ENCODE data around the gene LRRFIP1. TPM values are rescaled to one million over a fixed set of nuclear protein-coding genes. Genes with fewer than 3 reads are reported as not detected.
"Not testable (repeated sequence)": the region's sequence is repeated elsewhere in the genome, so short reads cannot be mapped to it uniquely, and the experiment has no call there.

LRRFIP1 gene
- total RNA-seq, 2 experiments from 2014 or later, result 158 to 164 TPM

- POLR2A ChIA-PET, result no interaction called here
- peaks cover 20% of the 10 kb centered on the region for H3K4me1 Mint-ChIP-seq
- no peaks in the 10 kb centered on the region for H3K27me3 Mint-ChIP-seq
- ATAC-seq (ENCODE audit: low read depth) (no peak), DNase-seq (no peak)
- no peak overlapping the region for H3K27ac Mint-ChIP-seq
- no peak overlapping the region for H3K4me3 Mint-ChIP-seq
- peaks cover 6% of the 10 kb centered on the region for H3K36me3 Mint-ChIP-seq
- H3K9me3 Mint-ChIP-seq, result no peaks in the 10 kb centered on the region
Measured at GRCh38 chr2:237742191-237742590, 114.8 kb downstream of the LRRFIP1 start.

GRCh38 chr2:237742614-237743013 is 115.2 kb downstream of the LRRFIP1 start:
- Mint-ChIP-seq H3K27me3 (no peaks in the 10 kb centered on the region), H3K4me1 (peaks cover 20% of the 10 kb centered on the region)
- DNase-seq, result no peak

GRCh38 chr2:237743024-237743423 is 115.6 kb downstream of the LRRFIP1 start:
- H3K9me3 Mint-ChIP-seq, result no peaks in the 10 kb centered on the region
- no peak overlapping the region for H3K4me3 Mint-ChIP-seq
- POLR2A ChIA-PET, result no interaction called here
- peaks cover 18% of the 10 kb centered on the region for H3K4me1 Mint-ChIP-seq
- H3K27me3 Mint-ChIP-seq, result no peaks in the 10 kb centered on the region
- DNase-seq (no peak), ATAC-seq (ENCODE audit: low read depth) (no peak)
- peaks cover 3% of the 10 kb centered on the region for H3K36me3 Mint-ChIP-seq
- peak overlapping the region; percentile 55 for H3K27ac Mint-ChIP-seq

More at GRCh38 chr2:237742614-237743013, 115.2 kb downstream of the LRRFIP1 start:
- peak overlapping the region; percentile 33 for H3K27ac Mint-ChIP-seq
- ATAC-seq (ENCODE audit: low read depth), result no peak
- POLR2A ChIA-PET, result no interaction called here
- H3K9me3 Mint-ChIP-seq, result no peaks in the 10 kb centered on the region
- H3K4me3 Mint-ChIP-seq, result no peak overlapping the region
- peaks cover 6% of the 10 kb centered on the region for H3K36me3 Mint-ChIP-seq

DNA sequence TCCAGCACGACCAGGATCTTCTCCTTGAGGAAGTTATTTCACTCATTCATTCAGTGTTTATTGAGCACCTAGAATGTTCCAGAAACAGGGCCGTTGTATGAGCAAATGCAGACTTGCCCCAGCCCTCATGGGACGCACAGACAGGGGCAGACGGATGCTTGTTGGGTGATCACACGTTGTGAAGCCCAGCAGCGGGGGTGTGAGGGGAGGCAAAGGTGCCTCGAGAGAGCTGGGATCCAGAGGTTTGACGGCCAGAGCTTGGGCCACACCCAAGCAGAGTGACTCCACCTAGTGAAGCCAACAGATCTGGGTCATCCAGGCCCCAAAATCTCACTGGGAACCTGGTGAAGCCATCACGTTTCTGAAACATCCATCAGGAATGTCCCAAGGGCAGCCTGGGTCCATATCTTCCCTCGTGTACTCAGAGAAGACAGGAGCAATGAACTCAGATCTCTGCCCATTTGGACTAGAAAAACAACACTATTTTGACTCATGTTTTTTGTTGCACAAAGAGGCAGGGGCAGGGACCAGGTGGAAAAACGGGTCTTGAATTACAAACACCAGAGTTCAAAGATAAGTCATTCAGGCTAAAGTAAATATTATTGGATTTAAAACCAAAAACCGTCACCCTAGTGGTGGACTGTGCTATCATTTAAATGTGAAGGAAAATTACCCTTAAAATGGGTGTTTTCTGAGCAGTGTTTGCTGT is 116.3 kb downstream of the LRRFIP1 start:
- DNase-seq, result no peak
- peaks cover 7% of the 10 kb centered on the region for H3K36me3 Mint-ChIP-seq
- peaks cover 18% of the 10 kb centered on the region for H3K4me1 Mint-ChIP-seq
- no peak for ATAC-seq (ENCODE audit: low read depth)
- no peaks in the 10 kb centered on the region for H3K27me3 Mint-ChIP-seq
- H3K4me3 Mint-ChIP-seq, result no peak overlapping the region
- POLR2A ChIA-PET, result no interaction called here
- no peaks in the 10 kb centered on the region for H3K9me3 Mint-ChIP-seq
- H3K27ac Mint-ChIP-seq, result peak overlapping the region; percentile 42

- no peaks in the 10 kb centered on the region for H3K27me3 Mint-ChIP-seq
- no peak overlapping the region for H3K4me3 Mint-ChIP-seq
- H3K36me3 Mint-ChIP-seq, result peaks cover 9% of the 10 kb centered on the region
- peaks cover 18% of the 10 kb centered on the region for H3K4me1 Mint-ChIP-seq
- POLR2A ChIA-PET, result interaction anchor here (1.5 kb wide), 1 partner anchor 71 kb away, joined by 4 read pairs; no protein-coding TSS in a partner anchor
- H3K27ac Mint-ChIP-seq, result no peak overlapping the region
- no peaks in the 10 kb centered on the region for H3K9me3 Mint-ChIP-seq
- ATAC-seq (ENCODE audit: low read depth) (no peak), DNase-seq (no peak)
Measured at GRCh38 chr2:237744270-237744612, 116.9 kb downstream of the LRRFIP1 start.

- peaks cover 17% of the 10 kb centered on the region for H3K4me1 Mint-ChIP-seq
Measured at GRCh38 chr2:237744613-237745249, 117.3 kb downstream of the LRRFIP1 start.

DNA sequence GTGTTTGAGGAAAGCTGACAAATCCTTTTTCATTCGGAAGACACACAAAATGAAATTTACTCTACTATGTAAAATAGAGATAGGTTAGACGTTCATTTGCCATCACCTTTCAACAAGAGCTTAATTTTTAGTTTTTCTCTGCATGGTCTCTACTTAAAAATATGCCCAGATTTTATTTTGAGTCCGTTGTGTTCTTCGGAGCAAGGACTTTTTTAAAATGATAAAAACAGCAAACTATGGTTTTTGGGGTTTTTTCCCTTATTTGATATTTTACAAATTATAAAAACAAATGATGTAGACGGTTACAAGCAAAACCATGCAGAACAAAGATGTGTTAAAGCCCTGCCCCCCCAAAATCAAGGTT is 117.8 kb downstream of the LRRFIP1 start:
- Mint-ChIP-seq H3K4me1 (peaks cover 18% of the 10 kb centered on the region), H3K36me3 (peaks cover 16% of the 10 kb centered on the region)

More at GRCh38 chr2:237744613-237745249, 117.3 kb downstream of the LRRFIP1 start:
- Mint-ChIP-seq H3K9me3 (no peaks in the 10 kb centered on the region), H3K27ac (peak overlapping the region; percentile 4), H3K4me3 (no peak overlapping the region), H3K36me3 (peaks cover 14% of the 10 kb centered on the region), H3K27me3 (no peaks in the 10 kb centered on the region)
- ATAC-seq (ENCODE audit: low read depth), result peak; percentile 74
- peak; percentile 80 for DNase-seq
- POLR2A ChIA-PET, result interaction anchor here (1.5 kb wide), 1 partner anchor 71 kb away, joined by 4 read pairs; no protein-coding TSS in a partner anchor

DNA sequence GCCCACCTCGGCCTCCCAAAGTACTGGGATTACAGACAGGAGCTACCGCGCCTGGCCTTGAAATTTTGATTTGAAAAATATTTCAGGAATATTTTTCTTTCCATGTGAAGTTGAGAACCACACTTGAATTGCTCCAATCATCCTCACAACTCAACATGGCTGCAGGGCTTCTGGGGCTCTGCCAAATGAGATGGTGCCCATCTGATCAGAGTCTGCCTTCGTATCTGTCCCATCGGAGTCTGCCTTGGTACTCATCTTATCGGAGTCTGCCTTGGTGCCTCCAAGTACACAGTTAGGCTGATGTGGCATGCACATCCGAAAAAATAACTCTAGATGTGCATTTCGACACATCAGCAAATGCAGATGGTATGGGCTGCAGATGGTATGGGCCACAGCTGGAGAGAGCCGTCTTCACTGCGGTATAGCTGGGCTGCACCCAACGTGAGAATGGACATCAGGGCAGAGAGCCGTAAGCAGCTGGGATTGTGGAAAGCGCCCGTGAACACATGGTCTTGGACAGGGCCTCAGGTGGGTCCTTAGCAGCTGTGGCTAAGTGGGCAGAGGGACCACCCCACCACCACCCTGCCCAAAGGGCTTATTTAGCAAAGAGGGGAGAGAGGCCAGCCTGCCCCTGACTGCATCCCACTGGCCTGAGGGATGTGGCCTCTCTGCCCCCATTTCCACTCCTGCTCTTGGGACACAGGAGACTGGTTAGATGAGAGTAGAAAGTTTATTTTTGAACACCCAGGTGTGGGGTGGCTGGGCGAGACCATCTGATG is 119.1 kb downstream of the LRRFIP1 start:
- POLR2A ChIA-PET, result no interaction called here

More for the DNA sequence above, 117.8 kb downstream of the LRRFIP1 start:
- no peaks in the 10 kb centered on the region for H3K9me3 Mint-ChIP-seq
- POLR2A ChIA-PET, result interaction anchor here (1.5 kb wide), 1 partner anchor 72 kb away, joined by 4 read pairs; no protein-coding TSS in a partner anchor
- no peak for DNase-seq
- H3K27me3 Mint-ChIP-seq, result no peaks in the 10 kb centered on the region
- ATAC-seq (ENCODE audit: low read depth), result no peak
- H3K4me3 Mint-ChIP-seq, result no peak overlapping the region
- peak overlapping the region; percentile 4 for H3K27ac Mint-ChIP-seq

GRCh38 chr2:237747189-237747588 is 119.8 kb downstream of the LRRFIP1 start:
- ATAC-seq (ENCODE audit: low read depth) (no peak), DNase-seq (no peak)
- Mint-ChIP-seq H3K4me1 (peaks cover 18% of the 10 kb centered on the region), H3K4me3 (no peak overlapping the region), H3K36me3 (peaks cover 25% of the 10 kb centered on the region), H3K27me3 (no peaks in the 10 kb centered on the region), H3K9me3 (no peaks in the 10 kb centered on the region), H3K27ac (no peak overlapping the region)
- POLR2A ChIA-PET, result no interaction called here

More for the DNA sequence above, 119.1 kb downstream of the LRRFIP1 start:
- ATAC-seq (ENCODE audit: low read depth) (no peak), DNase-seq (no peak)
- Mint-ChIP-seq H3K27ac (no peak overlapping the region), H3K36me3 (peaks cover 22% of the 10 kb centered on the region), H3K4me1 (peaks cover 15% of the 10 kb centered on the region), H3K27me3 (no peaks in the 10 kb centered on the region), H3K4me3 (no peak overlapping the region), H3K9me3 (no peaks in the 10 kb centered on the region)

GRCh38 chr2:237749002-237749401 is 121.6 kb downstream of the LRRFIP1 start:
- Mint-ChIP-seq H3K27ac (no peak overlapping the region), H3K4me1 (peaks cover 18% of the 10 kb centered on the region), H3K4me3 (no peak overlapping the region), H3K36me3 (peaks cover 38% of the 10 kb centered on the region), H3K9me3 (no peaks in the 10 kb centered on the region), H3K27me3 (no peaks in the 10 kb centered on the region)
- ATAC-seq (ENCODE audit: low read depth) (no peak), DNase-seq (no peak)
- POLR2A ChIA-PET, result no interaction called here

DNA sequence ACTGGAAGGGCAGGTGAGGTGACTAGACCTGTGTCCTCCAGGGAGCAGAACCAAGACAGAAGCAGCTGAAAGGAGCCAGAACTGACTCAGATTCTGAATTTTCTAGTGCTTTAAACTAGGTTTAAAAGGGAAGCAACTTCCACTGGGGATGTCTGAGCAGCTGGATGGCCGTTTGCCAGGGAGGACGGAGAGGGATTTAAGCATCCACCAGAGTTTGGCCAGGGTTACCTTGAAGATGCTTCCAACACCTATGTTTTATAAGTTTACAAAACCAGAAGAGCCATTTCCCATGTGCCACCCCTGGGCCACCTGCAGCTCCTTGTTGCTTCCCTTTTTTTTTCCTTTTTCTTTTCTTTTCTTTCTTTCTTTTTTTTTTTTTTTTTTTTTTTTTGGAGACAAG is 122.6 kb downstream of the LRRFIP1 start:
- peaks cover 43% of the 10 kb centered on the region for H3K36me3 Mint-ChIP-seq
- POLR2A ChIA-PET, result no interaction called here
- no peak for ATAC-seq (ENCODE audit: low read depth)
- H3K4me1 Mint-ChIP-seq, result peaks cover 18% of the 10 kb centered on the region
- H3K9me3 Mint-ChIP-seq, result no peaks in the 10 kb centered on the region
- no peak overlapping the region for H3K27ac Mint-ChIP-seq
- DNase-seq, result no peak
- no peak overlapping the region for H3K4me3 Mint-ChIP-seq
- H3K27me3 Mint-ChIP-seq, result no peaks in the 10 kb centered on the region

DNA sequence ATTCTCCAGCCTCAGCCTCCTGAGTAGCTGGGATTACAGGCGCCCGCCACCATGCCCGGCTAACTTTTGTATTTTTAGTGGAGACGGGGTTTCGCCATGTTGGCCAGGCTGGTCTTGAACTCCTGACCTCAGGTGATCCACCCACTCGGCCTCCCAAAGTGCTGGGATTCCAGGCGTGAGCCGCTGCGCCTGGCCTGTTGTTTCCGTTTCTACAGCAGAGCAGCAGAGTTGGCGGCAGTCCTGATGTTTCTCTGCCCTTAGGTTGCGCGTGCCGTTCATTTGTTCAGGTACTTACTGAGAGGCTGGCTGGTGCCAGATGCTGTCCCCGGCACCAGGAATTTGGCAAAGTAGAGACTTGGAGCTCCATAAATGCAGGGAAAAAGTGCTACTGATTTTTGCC is 123.1 kb downstream of the LRRFIP1 start:
- H3K27me3 Mint-ChIP-seq; H3K9me3 Mint-ChIP-seq; ATAC-seq (ENCODE audit: low read depth); POLR2A ChIA-PET; H3K27ac Mint-ChIP-seq; DNase-seq; H3K4me3 Mint-ChIP-seq: not testable (repeated sequence)
- Mint-ChIP-seq H3K4me1 (peaks cover 18% of the 10 kb centered on the region), H3K36me3 (peaks cover 43% of the 10 kb centered on the region)

GRCh38 chr2:237752761-237753165 is 125.4 kb downstream of the LRRFIP1 start:
- Mint-ChIP-seq H3K27me3 (no peaks in the 10 kb centered on the region), H3K36me3 (peaks cover 52% of the 10 kb centered on the region), H3K4me1 (peaks cover 18% of the 10 kb centered on the region), H3K9me3 (no peaks in the 10 kb centered on the region), H3K4me3 (no peak overlapping the region), H3K27ac (peak overlapping the region; percentile 56)
- DNase-seq, result no peak
- POLR2A ChIA-PET, result no interaction called here
- peak; percentile 87 for ATAC-seq (ENCODE audit: low read depth)
